HCT116 (cell line): ENCODE data around the gene TMEM214. TPM values are rescaled to one million over a fixed set of nuclear protein-coding genes. Genes with fewer than 3 reads are reported as not detected.

ENCODE experiments used
- ATAC-seq: fragments of 200-7000 bp; cut with Tn5 transposase; 2 replicates; pipeline ENCODE4 v1.9.1; 2020; ENCODE audit warnings: mild to moderate bottlenecking, moderate library complexity
- BruUV-seq: library from RNA; stranded (reverse); fragments of 400-500 nt; replicated peaks from 2 replicates; lab custom pipeline; 2021; lab: Mats Ljungman, UMichigan
- CTCF ChIA-PET: fragments of 300-600 bp; sonication (Branson Sonifier 250); formaldehyde crosslinking; loops from one replicate; lab custom pipeline; 2021; ENCODE audit warnings: antibody characterized with exemption; lab: Charles Lee
- POLR2A ChIA-PET: fragments of 300-600, 350-600 bp; sonication (Branson Sonifier 250); formaldehyde crosslinking; loops from one replicate; lab custom pipeline; 2021; ENCODE audit warnings: antibody characterized with exemption; lab: Charles Lee
- RAD21 ChIA-PET, 2 experiments: fragments of 300-600 bp; sonication (Branson Sonifier 250); formaldehyde crosslinking; loops; one replicate each; lab custom pipeline; 2023; ENCODE audit warnings: low total read pairs in 2 of 2; ENCODE audit not compliant: uncharacterized antibody in 2 of 2, unreplicated experiment in 2 of 2, low non-redundant PET in 1 of 2; lab: Charles Lee
- DNase-seq: peaks from one replicate; pipeline ENCODE4 v3.0.0-alpha.2; 2010; ENCODE audit warnings: low read depth, low spot score
- H2AFZ ChIP-seq: fragments of 200-600 bp; shearing (Covaris generic), sonication (generic); 2 replicates; pipeline ENCODE4 v1.6.1; 2017; ENCODE audit warnings: low read depth, mixed run types, mixed read lengths, antibody characterized with exemption, low read length; ENCODE audit not compliant: poor library complexity, severe bottlenecking
- H3K27ac ChIP-seq: 2 replicates; pipeline ENCODE4 v1.5.1; 2012; ENCODE audit warnings: low read depth, low read length
- H3K27me3 ChIP-seq: fragments of 200-600 bp; sonication (generic); 2 replicates; pipeline ENCODE4 v1.6.1; 2016; ENCODE audit warnings: mixed run types, low read length, mixed read lengths; ENCODE audit not compliant: insufficient read depth
- H3K36me3 ChIP-seq, 2 experiments: fragments of 200-500 bp in 1 of 2; fragments of 200-600 bp in 1 of 2; sonication (Bioruptor generic) in 1 of 2; sonication (generic) in 1 of 2; 2 replicates each; pipeline versions ENCODE4 v1.5.1 to v1.6.1; 2014 to 2016; ENCODE audit warnings: low read length in 2 of 2, inconsistent platforms in 1 of 2, mixed read lengths in 1 of 2, mixed run types in 1 of 2; ENCODE audit not compliant: insufficient read depth in 2 of 2, control insufficient read depth in 1 of 2
- H3K4me1 ChIP-seq, 2 experiments: fragments of 200-600 bp in 1 of 2; sonication (generic) in 1 of 2; 2 replicates each; pipeline versions ENCODE4 v1.5.1 to v1.6.1; 2012 to 2017; ENCODE audit warnings: low read length in 2 of 2, inconsistent platforms in 1 of 2, mild to moderate bottlenecking in 1 of 2, mixed read lengths in 1 of 2, mixed run types in 1 of 2, moderate library complexity in 1 of 2; ENCODE audit not compliant: insufficient read depth in 2 of 2, control insufficient read depth in 1 of 2
- H3K4me2 ChIP-seq: fragments of 200-600 bp; sonication (generic); 2 replicates; pipeline ENCODE4 v1.6.1; 2017; ENCODE audit warnings: mixed run types, low read length, mixed read lengths
- H3K4me3 ChIP-seq, 2 experiments: fragments of 200-600 bp in 1 of 2; sonication (generic) in 1 of 2; replicated peaks in 1 of 2; 2 replicates each; pipeline ENCODE4 v1.5.1; 2011 to 2016; ENCODE audit warnings: low read length in 2 of 2, control low read depth in 1 of 2, low read depth in 1 of 2, mild to moderate bottlenecking in 1 of 2, mixed read lengths in 1 of 2, mixed run types in 1 of 2
- H3K79me2 ChIP-seq: fragments of 200-600 bp; sonication (generic); 2 replicates; pipeline ENCODE4 v1.6.1; 2017; ENCODE audit warnings: mild to moderate bottlenecking, mixed run types, low read length, moderate library complexity, mixed read lengths; ENCODE audit not compliant: insufficient read depth
- H3K9ac ChIP-seq: fragments of 200-600 bp; sonication (generic); 2 replicates; pipeline ENCODE4 v1.6.1; 2016; ENCODE audit warnings: low read length, mixed read lengths
- H3K9me2 ChIP-seq: fragments of 200-600 bp; sonication (generic), shearing (Covaris generic); 2 replicates; pipeline ENCODE4 v1.6.1; 2017; ENCODE audit warnings: mixed run types, mild to moderate bottlenecking, moderate library complexity; ENCODE audit not compliant: insufficient read depth
- H3K9me3 ChIP-seq, 2 experiments: fragments of 200-500 bp in 1 of 2; fragments of 200-600 bp in 1 of 2; sonication (Bioruptor generic) in 1 of 2; sonication (generic) in 1 of 2; 2 replicates each; pipeline ENCODE4 v1.6.1; 2014 to 2017; ENCODE audit warnings: low read length in 2 of 2, mixed read lengths in 2 of 2, inconsistent platforms in 1 of 2, low read depth in 1 of 2, mild to moderate bottlenecking in 1 of 2, mixed run types in 1 of 2, moderate library complexity in 1 of 2; ENCODE audit not compliant: control insufficient read depth in 1 of 2, insufficient read depth in 1 of 2
- H4K20me1 ChIP-seq: fragments of 200-600 bp; sonication (generic), shearing (Covaris generic); 2 replicates; pipeline ENCODE4 v1.6.1; 2017; ENCODE audit warnings: mixed run types, mild to moderate bottlenecking, moderate library complexity; ENCODE audit not compliant: insufficient read depth
- CBX3 ChIP-seq: IDR thresholded peaks from 2 replicates; pipeline ENCODE4 v1.6.1; 2012; ENCODE audit warnings: low read depth
- CEBPB ChIP-seq: IDR thresholded peaks from 2 replicates; pipeline ENCODE4 v1.6.1; 2012; ENCODE audit warnings: low read depth
- EZH2phosphoT487 ChIP-seq: fragments of 200-600 bp; IDR thresholded peaks from 2 replicates; pipeline ENCODE4 v1.6.1; 2018; ENCODE audit warnings: antibody characterized with exemption, borderline replicate concordance
- FOSL1 ChIP-seq: IDR thresholded peaks from 2 replicates; pipeline ENCODE4 v1.6.1; 2012; ENCODE audit warnings: low read depth
- POLR2A ChIP-seq: IDR thresholded peaks from 2 replicates; pipeline ENCODE4 v1.7.0; 2011; ENCODE audit warnings: borderline replicate concordance; ENCODE audit not compliant: insufficient read depth, insufficient read length; ENCODE audit errors: extremely low read depth
- RAD21 ChIP-seq: IDR thresholded peaks from 2 replicates; pipeline ENCODE4 v1.6.1; 2012; ENCODE audit warnings: low read depth, mild to moderate bottlenecking
- REST ChIP-seq: IDR thresholded peaks from 2 replicates; pipeline ENCODE4 v1.6.1; 2012; ENCODE audit warnings: low read depth
- TCF7L2 ChIP-seq: IDR thresholded peaks from 2 replicates; pipeline ENCODE4 v1.7.0; 2011; ENCODE audit warnings: borderline replicate concordance, inconsistent platforms; ENCODE audit not compliant: insufficient read depth, insufficient read length; ENCODE audit errors: extremely low read depth
- YY1 ChIP-seq: IDR thresholded peaks from 2 replicates; pipeline ENCODE4 v1.6.1; 2011; ENCODE audit warnings: low read length, low read depth, moderate library complexity, mild to moderate bottlenecking; ENCODE audit not compliant: insufficient replicate concordance; ENCODE audit errors: extremely low read depth
- ZBTB33 ChIP-seq: IDR thresholded peaks from 2 replicates; pipeline ENCODE4 v1.6.1; 2011; ENCODE audit warnings: mild to moderate bottlenecking, low read length, moderate library complexity; ENCODE audit not compliant: insufficient replicate concordance; ENCODE audit errors: extremely low read depth
- ZFX ChIP-seq: fragments of 450-650 bp; IDR thresholded peaks from 2 replicates; pipeline ENCODE4 v1.6.1; 2017
- ZNF274 ChIP-seq: fragments of 200-500 bp; sonication (Bioruptor generic); IDR thresholded peaks from 2 replicates; pipeline ENCODE4 v1.6.1; 2014; ENCODE audit warnings: mild to moderate bottlenecking, low read depth, low read length, inconsistent platforms
- intact Hi-C: fragments of 100-400 bp; cut with micrococcal nuclease; formaldehyde crosslinking; loops from 2 replicates; pipeline ENCODE4 v1.10.0; 2022
- total RNA-seq: library from RNA; stranded (reverse); gene quantifications from one replicate; pipeline ENCODE4 v1.2.1, GENCODE V29; 2021; ENCODE audit not compliant: unreplicated experiment
- TF ChIP-seq, protein P1 (sequence below): IDR thresholded peaks from 2 replicates; pipeline ENCODE4 v1.6.1; 2012

Gene TMEM214
- total RNA-seq, 1 experiment from 2014 or later, result 69.8 TPM

- Histone ChIP-seq H4K20me1 (no peaks in the 10 kb centered on the region), H2AFZ (no peak overlapping the region), H3K9ac (no peak overlapping the region), H3K27me3 (no peaks in the 10 kb centered on the region), H3K9me3 (no peaks in the 10 kb centered on the region), H3K27ac (no peak overlapping the region), H3K4me1 (peaks cover 26 to 36% of the 10 kb centered on the region in 2 experiments), H3K9me2 (no peaks in the 10 kb centered on the region), H3K4me3 (no peak overlapping the region), H3K4me2 (no peak overlapping the region), H3K79me2 (peaks cover 26% of the 10 kb centered on the region), H3K36me3 (peaks cover 4 to 7% of the 10 kb centered on the region in 2 experiments; a peak in 2 of 4 replicates)
- no TSS peak for BruUV-seq
- intact Hi-C loops, result no loop called here
- ChIA-PET CTCF (interaction anchor here (1.0 to 1.1 kb wide), 2 partner anchors 63 to 179 kb away, joined by 3 to 7 read pairs; no protein-coding TSS in a partner anchor), POLR2A (no interaction called here), RAD21 (no interaction called here)
- TF ChIP-seq CEBPB (no peak), ZNF274 (no peak), RAD21 (no peak), FOSL1 (no peak), EZH2phosphoT487 (no peak), POLR2A (no peak), ZBTB33 (no peak), YY1 (no peak), CBX3 (no peak), ZFX (no peak), TCF7L2 (no peak), REST (no peak)
- TF ChIP-seq, protein P1, sequence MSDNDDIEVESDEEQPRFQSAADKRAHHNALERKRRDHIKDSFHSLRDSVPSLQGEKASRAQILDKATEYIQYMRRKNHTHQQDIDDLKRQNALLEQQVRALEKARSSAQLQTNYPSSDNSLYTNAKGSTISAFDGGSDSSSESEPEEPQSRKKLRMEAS, result no peak
- DNase-seq, result no peak
- ATAC-seq, result no peak
These were observed 8.0 kb upstream of the TMEM214 start for GRCh38 chr2:27024812-27025211.
